CD4-positive, alpha-beta T cell treated with Interleukin-21 for 1 hour (primary cell): ENCODE results near the gene HTR2B.
"Not testable (repeated sequence)": the region's sequence is repeated elsewhere in the genome, so short reads cannot be mapped to it uniquely, and the experiment has no call there.

Experiments
- DNase-seq: peaks from one replicate; pipeline ENCODE4 v3.0.0-alpha.2; 2020

Gene HTR2B

GRCh38 chr2:231088754-231089153 is 36.1 kb downstream of the HTR2B start:
- DNase-seq: no peak

- no peak for DNase-seq
These were observed 40.3 kb downstream of the HTR2B start for GRCh38 chr2:231084565-231084964.

GRCh38 chr2:231069379-231070054 is 55.3 kb downstream of the HTR2B start:
- DNase-seq: no peak

- no peak for DNase-seq
These were observed 56.2 kb downstream of the HTR2B start for GRCh38 chr2:231068525-231069222.

- DNase-seq: not testable (repeated sequence)
These were observed 57.3 kb downstream of the HTR2B start for GRCh38 chr2:231067531-231067930.

- DNase-seq: no peak
These were observed 58.9 kb downstream of the HTR2B start for GRCh38 chr2:231065966-231066365.

GRCh38 chr2:231063347-231063746 is 61.5 kb downstream of the HTR2B start:
- no peak for DNase-seq

GRCh38 chr2:231062776-231063175 is 62.1 kb downstream of the HTR2B start:
- DNase-seq: no peak

- DNase-seq: no peak
These were observed 65.1 kb downstream of the HTR2B start for GRCh38 chr2:231059756-231060155.

GRCh38 chr2:231058761-231059550 is 65.9 kb downstream of the HTR2B start:
- DNase-seq: no peak
